PFSK-1 (cell line): Measurements from ENCODE around the gene RFTN1.

Experiments
- POLR2AphosphoS5 ChIP-seq: IDR thresholded peaks from 2 replicates; pipeline ENCODE4 v1.6.1; 2012; ENCODE audit warnings: low read depth, mild to moderate bottlenecking, control low read depth, low read length, moderate library complexity
- REST ChIP-seq, 2 experiments: IDR thresholded peaks; 2 replicates each; pipeline versions ENCODE4 v1.6.1 to v1.8.0; 2011 to 2012; ENCODE audit warnings: low read depth in 2 of 2, low read length in 2 of 2, control low read depth in 1 of 2, inconsistent platforms in 1 of 2, mild to moderate bottlenecking in 1 of 2, moderate library complexity in 1 of 2; ENCODE audit not compliant: insufficient read depth in 1 of 2
- SIN3A ChIP-seq: IDR thresholded peaks from 2 replicates; pipeline ENCODE4 v1.6.1; 2012; ENCODE audit warnings: mild to moderate bottlenecking, low read length, moderate library complexity, borderline replicate concordance; ENCODE audit not compliant: insufficient read depth

GRCh38 chr3:16536344-16536663 is 22.8 kb upstream of the RFTN1 start:
- TF ChIP-seq POLR2AphosphoS5 (no peak), SIN3A (no peak), REST (IDR thresholded peaks at IDR 0.05; ENCODE audit: insufficient read depth in 1 of 2, low read depth in 2 of 2, low read length in 2 of 2) (no peak)
